Uterus (tissue), 4 donors: ENCODE results near the gene COA8. TPM values are rescaled to one million over a fixed set of nuclear protein-coding genes. Genes with fewer than 3 reads are reported as not detected.

Source experiments
- DNase-seq, 2 donors: peaks; one replicate each; pipeline ENCODE4 v3.0.0-alpha.2; 2019 to 2020
- H3K27ac ChIP-seq, 2 donors: fragments of 200-600 bp; sonication (generic); 1 replicate in 1 of 2; 2 replicates in 1 of 2; pipeline ENCODE4 v1.5.1; 2016 to 2018
- H3K27me3 ChIP-seq, 2 donors: fragments of 200-600 bp; sonication (generic); one replicate each; pipeline ENCODE4 v1.5.1; 2018 to 2019; ENCODE audit warnings: control low read depth in 1 of 2
- H3K36me3 ChIP-seq, 2 donors: fragments of 200-600 bp; sonication (generic); one replicate each; pipeline ENCODE4 v1.5.1; 2019; ENCODE audit warnings: control low read depth in 1 of 2
- H3K4me1 ChIP-seq, 2 donors: fragments of 200-600 bp; sonication (generic); one replicate each; pipeline ENCODE4 v1.5.1; 2018 to 2019; ENCODE audit warnings: control low read depth in 1 of 2
- H3K4me3 ChIP-seq, 2 donors: fragments of 200-600 bp; sonication (generic); 1 replicate in 1 of 2; 2 replicates in 1 of 2; pipeline ENCODE4 v1.5.1; 2018 to 2019; ENCODE audit warnings: mild to moderate bottlenecking in 1 of 2
- H3K9me3 ChIP-seq, 2 donors: fragments of 200-600 bp; sonication (generic); one replicate each; pipeline ENCODE4 v1.5.1; 2019; ENCODE audit warnings: control low read depth in 1 of 2
- POLR2A ChIP-seq, 2 donors: fragments of 450-650 bp; IDR thresholded peaks; one replicate each; pipeline ENCODE4 v1.6.1; 2016; ENCODE audit warnings: antibody characterized with exemption in 2 of 2, mild to moderate bottlenecking in 1 of 2, moderate library complexity in 1 of 2
- intact Hi-C: fragments of 100-400 bp; cut with DNase I; formaldehyde crosslinking; loops from one replicate; pipeline ENCODE4 v1.15.1; 2023; ENCODE audit warnings: low total_unique reads
- total RNA-seq, 4 donors: library from RNA; depleted of rRNA in 3 of 4; stranded (reverse); fragments of >200 nt in 3 of 4; gene quantifications; one replicate each; pipeline versions ENCODE4 v1.1.0 to v1.2.4, GENCODE V29; 2014 to 2023
- TF ChIP-seq, protein P1 (sequence below), 4 experiments: fragments of 200-600 bp in 2 of 4; fragments of 450-650 bp in 2 of 4; sonication (generic) in 2 of 4; IDR thresholded peaks; one replicate each; pipeline ENCODE4 v1.5.1; 2016 to 2019; ENCODE audit warnings: antibody characterized with exemption in 4 of 4, mild to moderate bottlenecking in 2 of 4, moderate library complexity in 1 of 4
- donor health status: DM: yes; HTN: yes; CAD: no.

COA8 gene
- total RNA-seq, 4 donors from 2014 or later: 26.9 to 51.5 (median 31.6) TPM; not detected in 1

DNA sequence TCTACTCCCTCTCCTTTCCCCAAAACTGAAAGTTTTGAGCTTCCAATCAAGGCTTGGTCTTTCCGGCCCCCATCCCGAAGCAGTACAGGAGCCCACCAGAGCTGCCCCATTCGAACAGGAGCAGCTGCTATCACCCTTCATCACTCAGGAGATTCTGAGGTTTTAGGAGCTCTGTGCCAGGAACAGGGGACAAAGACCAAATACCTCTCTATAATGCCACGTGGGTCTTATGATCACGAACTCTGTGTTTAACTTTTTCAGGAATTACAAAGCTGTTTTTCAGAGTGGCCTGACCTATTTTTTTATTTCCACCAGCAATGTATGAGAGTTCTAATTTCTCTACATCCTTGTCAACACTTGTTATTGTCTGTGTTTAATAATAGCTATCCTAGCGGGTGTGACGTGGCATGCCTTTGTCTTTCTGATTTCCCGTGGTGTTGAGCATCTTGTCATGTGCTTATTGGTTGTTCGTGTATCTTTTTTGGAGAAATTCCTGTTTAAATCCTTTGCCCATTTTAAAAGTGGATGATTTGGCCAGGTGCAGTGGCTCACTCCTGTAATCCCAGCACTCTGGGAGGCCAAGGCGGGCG, 21.7 kb downstream of the COA8 start:
- no peaks in the 10 kb centered on the region for H3K9me3 ChIP-seq
- TF ChIP-seq, protein P1, sequence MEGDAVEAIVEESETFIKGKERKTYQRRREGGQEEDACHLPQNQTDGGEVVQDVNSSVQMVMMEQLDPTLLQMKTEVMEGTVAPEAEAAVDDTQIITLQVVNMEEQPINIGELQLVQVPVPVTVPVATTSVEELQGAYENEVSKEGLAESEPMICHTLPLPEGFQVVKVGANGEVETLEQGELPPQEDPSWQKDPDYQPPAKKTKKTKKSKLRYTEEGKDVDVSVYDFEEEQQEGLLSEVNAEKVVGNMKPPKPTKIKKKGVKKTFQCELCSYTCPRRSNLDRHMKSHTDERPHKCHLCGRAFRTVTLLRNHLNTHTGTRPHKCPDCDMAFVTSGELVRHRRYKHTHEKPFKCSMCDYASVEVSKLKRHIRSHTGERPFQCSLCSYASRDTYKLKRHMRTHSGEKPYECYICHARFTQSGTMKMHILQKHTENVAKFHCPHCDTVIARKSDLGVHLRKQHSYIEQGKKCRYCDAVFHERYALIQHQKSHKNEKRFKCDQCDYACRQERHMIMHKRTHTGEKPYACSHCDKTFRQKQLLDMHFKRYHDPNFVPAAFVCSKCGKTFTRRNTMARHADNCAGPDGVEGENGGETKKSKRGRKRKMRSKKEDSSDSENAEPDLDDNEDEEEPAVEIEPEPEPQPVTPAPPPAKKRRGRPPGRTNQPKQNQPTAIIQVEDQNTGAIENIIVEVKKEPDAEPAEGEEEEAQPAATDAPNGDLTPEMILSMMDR (IDR thresholded peaks at IDR 0.05): no peak
- TF ChIP-seq POLR2A (IDR thresholded peaks at IDR 0.05): no peak
- intact Hi-C loops: no loop called here
- no peak for DNase-seq
- no peaks in the 10 kb centered on the region for H3K4me1 ChIP-seq
- H3K27me3 ChIP-seq: no peaks in the 10 kb centered on the region
- H3K36me3 ChIP-seq: no peaks in the 10 kb centered on the region
- H3K4me3 ChIP-seq: no peak overlapping the region
- no peak overlapping the region for H3K27ac ChIP-seq

DNA sequence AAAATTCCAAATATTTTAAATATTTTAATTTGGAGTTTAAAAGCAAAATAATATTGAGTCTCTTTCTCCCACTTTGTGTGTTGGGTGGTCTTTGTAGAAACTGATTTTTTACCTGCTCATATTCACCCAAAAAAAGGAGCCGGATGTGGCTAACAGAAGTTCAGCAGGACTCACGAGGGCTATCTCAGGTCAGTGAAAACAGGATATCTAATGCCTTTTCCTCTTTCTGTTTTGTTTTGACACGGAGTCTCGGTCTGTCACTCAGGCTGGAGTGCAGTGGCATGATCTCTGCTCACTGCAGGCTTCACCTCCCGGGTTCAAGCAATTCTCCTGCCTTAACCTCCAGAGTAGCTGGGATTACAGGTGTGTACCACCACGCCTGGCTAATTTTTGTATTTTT, 30.8 kb downstream of the COA8 start:
- Histone ChIP-seq H3K4me1 (no peaks in the 10 kb centered on the region), H3K4me3 (no peak overlapping the region), H3K27me3 (no peaks in the 10 kb centered on the region), H3K36me3 (no peaks in the 10 kb centered on the region), H3K9me3 (no peaks in the 10 kb centered on the region), H3K27ac (peak overlapping the region in 1 of 2 donors; percentile 64)
- no peak for DNase-seq
- TF ChIP-seq, protein P1 (IDR thresholded peaks at IDR 0.05): no peak
- no peak for TF ChIP-seq POLR2A (IDR thresholded peaks at IDR 0.05)
- intact Hi-C loops: no loop called here

DNA sequence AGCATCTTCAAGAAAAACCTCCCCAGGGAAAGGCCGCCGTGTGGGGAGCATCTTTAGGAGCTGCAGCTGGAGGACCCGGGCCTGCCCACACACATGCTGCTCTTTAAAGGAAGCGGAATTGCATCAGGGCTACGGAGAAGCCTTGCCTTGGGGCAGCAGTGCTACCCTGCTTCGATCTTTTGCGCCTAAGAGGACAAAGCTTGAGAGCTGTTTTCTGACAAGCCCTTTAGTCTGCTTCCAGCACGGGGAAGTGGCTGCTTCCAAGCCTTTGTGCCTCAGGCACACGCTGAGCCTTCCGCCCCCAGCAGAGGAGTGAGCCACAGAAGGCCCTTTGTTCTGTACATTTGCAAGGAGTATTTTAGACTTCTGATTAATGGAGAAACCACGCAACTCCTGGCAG, 31.5 kb downstream of the COA8 start:
- Histone ChIP-seq H3K4me1 (no peaks in the 10 kb centered on the region), H3K36me3 (no peaks in the 10 kb centered on the region), H3K9me3 (no peaks in the 10 kb centered on the region), H3K4me3 (no peak overlapping the region), H3K27ac (peak overlapping the region in 1 of 2 donors; percentile 64), H3K27me3 (no peaks in the 10 kb centered on the region)
- intact Hi-C loops: no loop called here
- DNase-seq: peak in 1 of 2 donors; percentile 34
- no peak for TF ChIP-seq POLR2A (IDR thresholded peaks at IDR 0.05)
- TF ChIP-seq, protein P1 (IDR thresholded peaks at IDR 0.05): no peak

DNA sequence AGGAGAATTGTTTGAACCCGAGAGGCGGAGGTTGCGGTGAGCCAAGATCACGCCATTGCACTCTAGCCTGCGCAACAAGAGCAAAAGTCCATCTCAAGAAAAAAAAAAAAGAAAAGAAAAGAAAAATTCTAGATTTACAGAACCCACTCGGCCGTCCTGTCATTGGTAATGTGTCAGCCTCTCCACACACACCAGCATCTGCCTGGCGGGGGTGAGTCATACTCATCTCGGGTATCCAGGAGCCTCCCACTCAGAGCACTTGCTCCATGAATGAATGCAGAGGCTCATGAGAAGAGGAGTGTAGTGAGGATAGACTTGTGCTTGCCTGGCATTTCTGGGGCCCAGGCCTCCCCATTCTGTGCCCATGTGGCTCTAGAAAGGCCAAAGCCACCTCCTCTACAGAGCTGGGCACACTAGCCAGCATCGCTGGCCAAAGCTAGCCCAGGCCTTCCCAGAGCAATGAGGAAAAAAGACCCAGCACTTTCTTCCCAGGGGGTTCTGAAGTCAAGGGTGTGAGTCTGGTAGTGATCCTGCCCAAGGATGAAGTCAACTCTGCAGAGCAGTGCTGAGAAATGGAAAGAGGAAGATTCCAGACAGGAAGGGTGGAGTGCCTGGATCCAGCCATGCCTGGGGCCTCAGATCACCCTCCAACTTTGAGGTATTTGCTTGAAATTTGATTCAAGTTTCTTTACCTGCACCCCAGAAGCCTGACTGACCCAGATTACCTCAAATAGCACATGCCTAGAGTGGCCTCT, 35.0 kb downstream of the COA8 start:
- peak; percentile 28 to 45 for DNase-seq
- Histone ChIP-seq H3K9me3 (no peaks in the 10 kb centered on the region), H3K4me3 (no peak overlapping the region), H3K27ac (no peak overlapping the region), H3K4me1 (no peaks in the 10 kb centered on the region), H3K27me3 (no peaks in the 10 kb centered on the region), H3K36me3 (no peaks in the 10 kb centered on the region)
- intact Hi-C loops: no loop called here
- no peak for TF ChIP-seq POLR2A (IDR thresholded peaks at IDR 0.05)
- TF ChIP-seq, protein P1 (IDR thresholded peaks at IDR 0.05): no peak

DNA sequence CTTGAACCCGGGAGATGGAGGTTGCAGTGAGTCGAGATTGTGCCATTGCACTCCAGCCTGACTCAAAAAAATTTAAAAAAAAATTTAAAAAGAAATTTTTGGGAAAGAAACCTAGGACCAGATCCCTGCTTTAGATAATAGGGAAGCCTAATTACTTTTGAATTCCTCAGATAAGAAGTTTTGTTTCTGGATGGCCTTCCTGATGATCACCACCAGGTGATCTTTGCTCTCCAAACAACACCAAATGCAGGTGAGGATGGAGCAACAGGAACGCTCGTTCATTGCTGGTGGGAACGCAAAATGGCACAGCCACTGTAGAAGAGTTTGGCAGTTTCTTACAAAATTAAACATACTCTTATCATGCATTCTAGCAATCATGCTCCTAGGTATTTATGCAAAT, 37.7 kb downstream of the COA8 start:
- no peak overlapping the region for H3K4me3 ChIP-seq
- TF ChIP-seq, protein P1 (IDR thresholded peaks at IDR 0.05): no peak
- no peak for TF ChIP-seq POLR2A (IDR thresholded peaks at IDR 0.05)
- no peaks in the 10 kb centered on the region for H3K9me3 ChIP-seq
- no peaks in the 10 kb centered on the region for H3K4me1 ChIP-seq
- DNase-seq: no peak
- intact Hi-C loops: no loop called here
- H3K36me3 ChIP-seq: no peaks in the 10 kb centered on the region
- no peaks in the 10 kb centered on the region for H3K27me3 ChIP-seq
- H3K27ac ChIP-seq: no peak overlapping the region
